OCI-LY7 (cell line): ENCODE measurements around the gene OR2H1. TPM values are rescaled to one million over a fixed set of nuclear protein-coding genes. Genes with fewer than 3 reads are reported as not detected.

ENCODE experiments used
- BruUV-seq: library from RNA; stranded (reverse); fragments of 400-500 nt; replicated peaks from 2 replicates; lab custom pipeline; 2021; lab: Mats Ljungman, UMichigan
- CTCF ChIA-PET: fragments of 300-600 bp; sonication (Branson Sonifier 250); formaldehyde crosslinking; loops from one replicate; lab custom pipeline; 2022; ENCODE audit warnings: antibody characterized with exemption; ENCODE audit not compliant: unreplicated experiment; lab: Charles Lee
- POLR2A ChIA-PET: fragments of 300-600 bp; sonication (Branson Sonifier 250); formaldehyde crosslinking; loops from one replicate; lab custom pipeline; 2022; ENCODE audit warnings: antibody characterized with exemption; lab: Charles Lee
- DNase-seq: peaks from one replicate; pipeline ENCODE4 v3.0.0-alpha.2; 2015; ENCODE audit warnings: low spot score
- H2AFZ ChIP-seq: fragments of 200-600 bp; sonication (generic), shearing (Covaris generic); 2 replicates; pipeline ENCODE4 v1.6.1; 2014; ENCODE audit warnings: mild to moderate bottlenecking, antibody characterized with exemption, low read length, moderate library complexity
- H3K27ac ChIP-seq: fragments of 200-600 bp; sonication (generic); 2 replicates; pipeline ENCODE4 v1.5.1; 2014; ENCODE audit warnings: mixed run types, low read depth, mild to moderate bottlenecking, moderate library complexity, low read length, inconsistent platforms; ENCODE audit not compliant: poor library complexity, severe bottlenecking
- H3K36me3 ChIP-seq: fragments of 200-600 bp; sonication (generic); 2 replicates; pipeline ENCODE4 v1.6.1; 2014; ENCODE audit warnings: mild to moderate bottlenecking, antibody characterized with exemption, low read length, moderate library complexity, mixed read lengths; ENCODE audit not compliant: insufficient read depth
- H3K4me1 ChIP-seq: fragments of 200-600 bp; sonication (generic); 2 replicates; pipeline ENCODE4 v1.5.1; 2014; ENCODE audit warnings: mild to moderate bottlenecking, low read length; ENCODE audit not compliant: insufficient read depth, poor library complexity, severe bottlenecking
- H3K4me2 ChIP-seq: fragments of 200-600 bp; sonication (generic); 2 replicates; pipeline ENCODE4 v1.6.1; 2014; ENCODE audit warnings: mild to moderate bottlenecking, low read length
- H3K4me3 ChIP-seq: fragments of 200-600 bp; sonication (generic); 2 replicates; pipeline ENCODE4 v1.5.1; 2014; ENCODE audit warnings: mild to moderate bottlenecking, low read depth, low read length; ENCODE audit not compliant: poor library complexity, severe bottlenecking
- H3K79me2 ChIP-seq: fragments of 200-600 bp; sonication (generic); 2 replicates; pipeline ENCODE4 v1.6.1; 2016; ENCODE audit warnings: low read depth, mild to moderate bottlenecking, low read length, moderate library complexity, mixed read lengths; ENCODE audit not compliant: insufficient read depth
- H3K9me2 ChIP-seq: fragments of 200-600 bp; sonication (generic); 2 replicates; pipeline ENCODE4 v1.6.1; 2016; ENCODE audit warnings: mild to moderate bottlenecking, low read length, mixed read lengths; ENCODE audit not compliant: insufficient read depth
- H3K9me3 ChIP-seq: fragments of 200-600 bp; sonication (generic); 2 replicates; pipeline ENCODE4 v1.6.1; 2014; ENCODE audit warnings: mild to moderate bottlenecking, mixed run types, low read length, mixed read lengths
- H4K20me1 ChIP-seq: fragments of 200-600 bp; sonication (generic); 2 replicates; pipeline ENCODE4 v1.6.1; 2014; ENCODE audit warnings: mild to moderate bottlenecking, antibody characterized with exemption, low read length, moderate library complexity, mixed read lengths; ENCODE audit not compliant: insufficient read depth
- CTCF ChIP-seq: fragments of 200-600 bp; sonication (generic); conservative IDR thresholded peaks from 2 replicates; pipeline ENCODE4 v1.5.1; 2014; ENCODE audit warnings: mild to moderate bottlenecking, antibody characterized with exemption, low read length, moderate library complexity, mixed read lengths
- EZH2phosphoT487 ChIP-seq: fragments of 200-600 bp; sonication (generic); IDR thresholded peaks from 2 replicates; pipeline ENCODE4 v1.6.1; 2018; ENCODE audit warnings: low read depth, borderline replicate concordance, mild to moderate bottlenecking, mixed run types, antibody characterized with exemption, low read length, moderate library complexity, mixed read lengths
- intact Hi-C: fragments of 100-400 bp; cut with micrococcal nuclease; formaldehyde crosslinking; loops from one replicate; pipeline ENCODE4 v1.10.0; 2022; ENCODE audit not compliant: unreplicated experiment
- total RNA-seq, 2 experiments: library from RNA; depleted of rRNA in 1 of 2; stranded (reverse); fragments of >200 nt in 1 of 2; shearing (Covaris generic) in 1 of 2; gene quantifications; 2 replicates each; pipeline ENCODE4 v1.2.3, GENCODE V29; 2014 to 2022

OR2H1 gene
- total RNA-seq, 2 experiments from 2014 or later, result not detected

GRCh38 chr6:29490055-29490454 is 33.1 kb downstream of the OR2H1 start:
- POLR2A ChIA-PET, result no interaction called here
- H3K9me3 ChIP-seq, result no peaks in the 10 kb centered on the region
- no peak overlapping the region for H3K4me2 ChIP-seq
- no peaks in the 10 kb centered on the region for H3K9me2 ChIP-seq
- no peak for DNase-seq
- TF ChIP-seq CTCF (no peak), EZH2phosphoT487 (no peak)
- intact Hi-C loops, result no loop called here
- H3K36me3 ChIP-seq, result no peaks in the 10 kb centered on the region
- H3K4me3 ChIP-seq, result no peak overlapping the region
- BruUV-seq, result no TSS peak
- H3K27ac ChIP-seq, result no peak overlapping the region
- CTCF ChIA-PET, result no interaction called here
- no peaks in the 10 kb centered on the region for H4K20me1 ChIP-seq
- no peaks in the 10 kb centered on the region for H3K4me1 ChIP-seq
- no peak overlapping the region for H2AFZ ChIP-seq
- H3K79me2 ChIP-seq, result no peaks in the 10 kb centered on the region

- H3K9me3 ChIP-seq, result no peaks in the 10 kb centered on the region
- H3K4me1 ChIP-seq, result no peaks in the 10 kb centered on the region
- no peaks in the 10 kb centered on the region for H3K36me3 ChIP-seq
- no peaks in the 10 kb centered on the region for H3K79me2 ChIP-seq
- ChIA-PET CTCF (no interaction called here), POLR2A (no interaction called here)
- DNase-seq, result no peak
- H3K9me2 ChIP-seq, result no peaks in the 10 kb centered on the region
- H2AFZ ChIP-seq, result no peak overlapping the region
- no peak overlapping the region for H3K4me2 ChIP-seq
- no TSS peak for BruUV-seq
- no peaks in the 10 kb centered on the region for H4K20me1 ChIP-seq
- intact Hi-C loops, result no loop called here
- H3K27ac ChIP-seq, result no peak overlapping the region
- H3K4me3 ChIP-seq, result no peak overlapping the region
- TF ChIP-seq CTCF (no peak), EZH2phosphoT487 (no peak)
These were observed 33.6 kb downstream of the OR2H1 start for GRCh38 chr6:29490552-29490951.

- ChIA-PET POLR2A (interaction anchor here (0.5 kb wide), 1 partner anchor 66 kb away, joined by 3 read pairs; no protein-coding TSS in a partner anchor), CTCF (no interaction called here)
- no TSS peak for BruUV-seq
- intact Hi-C loops, result no loop called here
- no peak overlapping the region for H2AFZ ChIP-seq
- H4K20me1 ChIP-seq, result no peaks in the 10 kb centered on the region
- no peak overlapping the region for H3K4me2 ChIP-seq
- H3K4me1 ChIP-seq, result no peaks in the 10 kb centered on the region
- H3K9me3 ChIP-seq, result no peaks in the 10 kb centered on the region
- no peaks in the 10 kb centered on the region for H3K36me3 ChIP-seq
- H3K79me2 ChIP-seq, result no peaks in the 10 kb centered on the region
- H3K4me3 ChIP-seq, result no peak overlapping the region
- DNase-seq, result no peak
- TF ChIP-seq EZH2phosphoT487 (no peak), CTCF (no peak)
- H3K27ac ChIP-seq, result no peak overlapping the region
- no peaks in the 10 kb centered on the region for H3K9me2 ChIP-seq
These were observed 34.6 kb downstream of the OR2H1 start for GRCh38 chr6:29491574-29491973.
